Measurements from ENCODE around the gene ARHGAP24.
"Not testable (repeated sequence)": the region's sequence is repeated elsewhere in the genome, so short reads cannot be mapped to it uniquely, and the experiment has no call there.

Gene ARHGAP24

GRCh38 chr4:85818700-85819099 is 343.8 kb downstream of the ARHGAP24 start:
- DNase-seq (ENCODE audit: low read depth): no peak

- not testable (repeated sequence) for DNase-seq (ENCODE audit: low read depth)
Observed at GRCh38 chr4:85820101-85820500, 345.2 kb downstream of the ARHGAP24 start.

GRCh38 chr4:85821688-85822455 is 346.9 kb downstream of the ARHGAP24 start:
- DNase-seq (ENCODE audit: low read depth): no peak

- peak; percentile 61 for DNase-seq (ENCODE audit: low read depth)
Observed at GRCh38 chr4:85823295-85823694, 348.3 kb downstream of the ARHGAP24 start.

GRCh38 chr4:85824166-85824945 is 349.4 kb downstream of the ARHGAP24 start:
- DNase-seq (ENCODE audit: low read depth): no peak

- peak; percentile 66 for DNase-seq (ENCODE audit: low read depth)
Observed at GRCh38 chr4:85826060-85826678, 351.2 kb downstream of the ARHGAP24 start.

GRCh38 chr4:85828027-85828890 is 353.3 kb downstream of the ARHGAP24 start:
- DNase-seq (ENCODE audit: low read depth): peak; percentile 63

GRCh38 chr4:85829276-85830051 is 354.5 kb downstream of the ARHGAP24 start:
- DNase-seq (ENCODE audit: low read depth): peak; percentile 45

- no peak for DNase-seq (ENCODE audit: low read depth)
Observed at GRCh38 chr4:85831647-85832046, 356.7 kb downstream of the ARHGAP24 start.

GRCh38 chr4:85833302-85833701 is 358.4 kb downstream of the ARHGAP24 start:
- DNase-seq (ENCODE audit: low read depth): no peak

- no peak for DNase-seq (ENCODE audit: low read depth)
Observed at GRCh38 chr4:85834934-85835333, 360.0 kb downstream of the ARHGAP24 start.

- DNase-seq (ENCODE audit: low read depth): no peak
Observed at GRCh38 chr4:85836588-85837438, 361.9 kb downstream of the ARHGAP24 start.

GRCh38 chr4:85837439-85837733 is 362.4 kb downstream of the ARHGAP24 start:
- DNase-seq (ENCODE audit: low read depth): no peak

- DNase-seq (ENCODE audit: low read depth): not testable (repeated sequence)
Observed at GRCh38 chr4:85839981-85840451, 365.1 kb downstream of the ARHGAP24 start.

- no peak for DNase-seq (ENCODE audit: low read depth)
Observed at GRCh38 chr4:85842540-85842939, 367.6 kb downstream of the ARHGAP24 start.

- not testable (repeated sequence) for DNase-seq (ENCODE audit: low read depth)
Observed at GRCh38 chr4:85853740-85854139, 378.8 kb downstream of the ARHGAP24 start.

- no peak for DNase-seq (ENCODE audit: low read depth)
Observed at GRCh38 chr4:85854546-85854945, 379.6 kb downstream of the ARHGAP24 start.

GRCh38 chr4:85860066-85860740 is 385.3 kb downstream of the ARHGAP24 start:
- peak; percentile 62 for DNase-seq (ENCODE audit: low read depth)

- DNase-seq (ENCODE audit: low read depth): no peak
Observed at GRCh38 chr4:85861064-85861765, 386.3 kb downstream of the ARHGAP24 start.

All from ELR (cell line).